ENCODE results near the gene UBA7. TPM values are rescaled to one million over a fixed set of nuclear protein-coding genes. Genes with fewer than 3 reads are reported as not detected.

Gene UBA7
- total RNA-seq, 1 experiment from 2014 or later, result 26.3 TPM

DNA sequence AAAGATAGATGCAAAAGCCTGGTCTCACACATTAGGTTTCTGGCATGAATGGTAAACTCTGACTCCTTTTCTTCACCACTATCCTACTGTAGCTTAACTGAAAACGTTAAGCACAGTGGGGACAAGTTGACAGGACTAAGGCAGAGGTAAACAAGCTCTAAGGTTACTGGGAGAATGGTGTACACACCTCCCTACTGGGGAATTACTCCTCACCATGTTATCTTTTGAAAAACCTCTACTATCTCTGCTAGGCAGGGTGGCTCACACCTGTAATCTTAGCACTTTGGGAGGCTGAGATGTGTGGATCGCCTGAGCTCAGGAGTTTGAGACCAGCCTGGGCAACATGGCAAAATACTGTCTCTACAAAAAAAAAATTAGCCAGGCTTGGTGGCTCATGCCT is 56.6 kb downstream of the UBA7 start:
- TF ChIP-seq, protein P1, sequence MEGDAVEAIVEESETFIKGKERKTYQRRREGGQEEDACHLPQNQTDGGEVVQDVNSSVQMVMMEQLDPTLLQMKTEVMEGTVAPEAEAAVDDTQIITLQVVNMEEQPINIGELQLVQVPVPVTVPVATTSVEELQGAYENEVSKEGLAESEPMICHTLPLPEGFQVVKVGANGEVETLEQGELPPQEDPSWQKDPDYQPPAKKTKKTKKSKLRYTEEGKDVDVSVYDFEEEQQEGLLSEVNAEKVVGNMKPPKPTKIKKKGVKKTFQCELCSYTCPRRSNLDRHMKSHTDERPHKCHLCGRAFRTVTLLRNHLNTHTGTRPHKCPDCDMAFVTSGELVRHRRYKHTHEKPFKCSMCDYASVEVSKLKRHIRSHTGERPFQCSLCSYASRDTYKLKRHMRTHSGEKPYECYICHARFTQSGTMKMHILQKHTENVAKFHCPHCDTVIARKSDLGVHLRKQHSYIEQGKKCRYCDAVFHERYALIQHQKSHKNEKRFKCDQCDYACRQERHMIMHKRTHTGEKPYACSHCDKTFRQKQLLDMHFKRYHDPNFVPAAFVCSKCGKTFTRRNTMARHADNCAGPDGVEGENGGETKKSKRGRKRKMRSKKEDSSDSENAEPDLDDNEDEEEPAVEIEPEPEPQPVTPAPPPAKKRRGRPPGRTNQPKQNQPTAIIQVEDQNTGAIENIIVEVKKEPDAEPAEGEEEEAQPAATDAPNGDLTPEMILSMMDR (IDR thresholded peaks at IDR 0.05; ENCODE audit: unreplicated experiment), result no peak
- Mint-ChIP-seq H3K27ac (ENCODE audit: unreplicated experiment) (no peak overlapping the region), H3K27me3 (ENCODE audit: unreplicated experiment) (no peaks in the 10 kb centered on the region), H3K9me3 (ENCODE audit: low read depth, unreplicated experiment) (no peaks in the 10 kb centered on the region), H3K4me3 (ENCODE audit: low read depth, unreplicated experiment) (no peak overlapping the region), H3K36me3 (ENCODE audit: insufficient read depth, unreplicated experiment) (peaks cover 7% of the 10 kb centered on the region), H3K4me1 (ENCODE audit: low read depth, unreplicated experiment) (peaks cover 8% of the 10 kb centered on the region)
- DNase-seq, result no peak
- intact Hi-C loops (cut with micrococcal nuclease; ENCODE audit: unreplicated experiment), result no loop called here
- CTCF ChIA-PET, result no interaction called here
- BruUV-seq (replicated peaks), result no TSS peak

DNA sequence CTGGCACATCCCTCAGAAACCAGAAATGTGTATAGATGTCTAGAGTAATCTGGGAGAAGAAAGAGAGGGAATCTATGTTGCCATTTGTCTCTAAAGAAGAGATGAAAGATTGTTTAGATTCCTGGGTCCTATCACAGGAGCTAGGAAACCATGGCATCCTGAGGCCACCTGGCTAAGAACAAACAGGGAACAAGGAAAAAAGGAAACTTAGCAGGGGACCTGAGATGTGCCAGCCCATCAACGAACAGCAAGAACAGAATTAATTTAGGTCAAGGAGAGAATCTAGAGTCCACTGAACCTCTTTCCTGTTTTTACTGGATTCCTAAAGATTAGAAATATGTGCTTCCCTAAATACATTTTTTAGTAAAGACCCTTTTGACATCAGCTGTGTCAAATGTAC is 57.7 kb downstream of the UBA7 start:
- Mint-ChIP-seq H3K36me3 (ENCODE audit: insufficient read depth, unreplicated experiment) (peaks cover 7% of the 10 kb centered on the region), H3K9me3 (ENCODE audit: low read depth, unreplicated experiment) (no peaks in the 10 kb centered on the region), H3K27me3 (ENCODE audit: unreplicated experiment) (no peaks in the 10 kb centered on the region), H3K4me3 (ENCODE audit: low read depth, unreplicated experiment) (no peak overlapping the region), H3K27ac (ENCODE audit: unreplicated experiment) (no peak overlapping the region), H3K4me1 (ENCODE audit: low read depth, unreplicated experiment) (peaks cover 8% of the 10 kb centered on the region)
- CTCF ChIA-PET, result no interaction called here
- BruUV-seq (replicated peaks), result no TSS peak
- TF ChIP-seq, protein P1 (IDR thresholded peaks at IDR 0.05; ENCODE audit: unreplicated experiment), result no peak
- intact Hi-C loops (cut with micrococcal nuclease; ENCODE audit: unreplicated experiment), result no loop called here
- no peak for DNase-seq

Small RNA genes within 50 kb of the gene (microRNA-seq; reads per million reads assigned to microRNA genes)
- not detected for gene MIR5193

Other genes with a start within 250 kb of the UBA7 start
- gene APEH, start 139.6 kb downstream of the UBA7 start, total RNA-seq (2022), result 187 and 207 TPM in 2 replicates
- 8.0 and 10.5 TPM in 2 replicates for gene MST1, start 124.5 kb downstream of the UBA7 start, total RNA-seq (2022)
- gene RNF123, start 124.4 kb downstream of the UBA7 start, total RNA-seq (2022), result 38.6 and 52.5 TPM in 2 replicates
- 0.49 and 0.73 TPM in 2 replicates for gene AMIGO3, start 94.3 kb downstream of the UBA7 start, total RNA-seq (2022)
- 35.8 and 42.4 TPM in 2 replicates for gene GMPPB, start 90.0 kb downstream of the UBA7 start, total RNA-seq (2022)
- 30.3 and 31.8 TPM in 2 replicates for gene IP6K1, start 27.4 kb downstream of the UBA7 start, total RNA-seq (2022)
- gene CDHR4, start 14.1 kb downstream of the UBA7 start, total RNA-seq (2022), result not detected in 2 replicates
- gene INKA1, start 10.7 kb downstream of the UBA7 start, total RNA-seq (2022), result 0.35 TPM in 1 of 2 replicates, not detected in the other
- gene TRAIP, start 42.6 kb upstream of the UBA7 start, total RNA-seq (2022), result 28.2 and 29.7 TPM in 2 replicates
- gene CAMKV, start 56.0 kb upstream of the UBA7 start, total RNA-seq (2022), result 0.38 and 0.83 TPM in 2 replicates
- gene MST1R, start 89.9 kb upstream of the UBA7 start, total RNA-seq (2022), result 169 and 218 TPM in 2 replicates
- 8.4 and 10.6 TPM in 2 replicates for gene MON1A, start 115.9 kb upstream of the UBA7 start, total RNA-seq (2022)
- 69.6 and 72.1 TPM in 2 replicates for gene RBM6, start 126.2 kb upstream of the UBA7 start, total RNA-seq (2022)